K562 (cell line): ENCODE results near the gene TP73. TPM values are rescaled to one million over a fixed set of nuclear protein-coding genes. Genes with fewer than 3 reads are reported as not detected.

ENCODE experiments used
- C11orf30 ChIP-seq: fragments of 450-650 bp; IDR thresholded peaks from 2 replicates; pipeline ENCODE4 v1.6.1; 2016; ENCODE audit warnings: low read depth, mild to moderate bottlenecking
- CHD1 ChIP-seq: fragments of 200-600 bp; sonication (generic); IDR thresholded peaks from one replicate; pipeline ENCODE4 v1.6.1; 2012; ENCODE audit warnings: mild to moderate bottlenecking, moderate library complexity, low read length, inconsistent platforms
- CREB3 ChIP-seq: fragments of 450-650 bp; conservative IDR thresholded peaks from 2 replicates; pipeline ENCODE4 v1.6.1; 2016; ENCODE audit warnings: missing genetic modification characterization, low read depth, mild to moderate bottlenecking, missing compliant biosample characterization, moderate library complexity
- DPF2 ChIP-seq: fragments of 450-650 bp; IDR thresholded peaks from 2 replicates; pipeline ENCODE4 v1.6.1; 2016
- FOXK1 ChIP-seq: sonication (generic); formaldehyde crosslinking; IDR thresholded peaks from 2 replicates; pipeline ENCODE4 v1.8.0; 2022; ENCODE audit warnings: missing genetic modification reagents, mild to moderate bottlenecking, borderline replicate concordance
- HNRNPL ChIP-seq: fragments of 200-400 bp; formaldehyde crosslinking; IDR thresholded peaks from 2 replicates; pipeline ENCODE4 v1.6.1; 2017; ENCODE audit warnings: low read depth, mild to moderate bottlenecking, low read length
- NCOR1 ChIP-seq: fragments of 450-650 bp; IDR thresholded peaks from 2 replicates; pipeline ENCODE4 v1.6.1; 2016; ENCODE audit warnings: mild to moderate bottlenecking, moderate library complexity
- POLR3G ChIP-seq: IDR thresholded peaks from 2 replicates; pipeline ENCODE4 v1.6.1; 2011; ENCODE audit not compliant: insufficient read length, insufficient replicate concordance; ENCODE audit errors: extremely low read depth
- RBM14 ChIP-seq: fragments of 200-400 bp; formaldehyde crosslinking; IDR thresholded peaks from 2 replicates; pipeline ENCODE4 v1.6.1; 2018; ENCODE audit warnings: low read depth, mild to moderate bottlenecking, low read length, moderate library complexity, borderline replicate concordance; ENCODE audit not compliant: insufficient read depth
- RBM25 ChIP-seq: fragments of 200-400 bp; formaldehyde crosslinking; IDR thresholded peaks from 2 replicates; pipeline ENCODE4 v1.6.1; 2018; ENCODE audit warnings: low read length, low read depth, moderate library complexity; ENCODE audit not compliant: severe bottlenecking
- UBTF ChIP-seq, 2 experiments: IDR thresholded peaks; 2 replicates each; pipeline ENCODE4 v1.6.1; 2012; ENCODE audit warnings: improper control_type of control experiment in 2 of 2, low read depth in 2 of 2, low read length in 2 of 2, borderline replicate concordance in 1 of 2
- ZBTB1 ChIP-seq: sonication (generic); formaldehyde crosslinking; IDR thresholded peaks from 2 replicates; pipeline ENCODE4 v1.8.1; 2023; ENCODE audit warnings: missing genetic modification reagents, low read depth, mild to moderate bottlenecking, borderline replicate concordance
- ZC3H8 ChIP-seq: fragments of 450-650 bp; IDR thresholded peaks from 2 replicates; pipeline ENCODE4 v1.6.1; 2017
- ZNF212 ChIP-seq: fragments of 450-650 bp; formaldehyde crosslinking; IDR thresholded peaks from 2 replicates; pipeline ENCODE4 v1.4.0; 2020; ENCODE audit warnings: mild to moderate bottlenecking
- ZNF280B ChIP-seq: fragments of 250-450 bp; sonication (Bioruptor Pico); IDR thresholded peaks from 2 replicates; pipeline ENCODE4 v1.5.1; 2021; ENCODE audit warnings: mild to moderate bottlenecking
- ZNF518B ChIP-seq: fragments of 250-450 bp; sonication (Bioruptor Pico); IDR thresholded peaks from 2 replicates; pipeline ENCODE4 v1.5.0; 2021; ENCODE audit warnings: mild to moderate bottlenecking, moderate library complexity
- ZNF589 ChIP-seq: fragments of 200-800 bp; sonication (Bioruptor generic); IDR thresholded peaks from 2 replicates; pipeline ENCODE4 v1.6.1; 2016; ENCODE audit warnings: low read depth, missing genetic modification characterization, missing compliant biosample characterization
- ZNF696 ChIP-seq: fragments of 250-450 bp; sonication (Bioruptor Pico); conservative IDR thresholded peaks from 2 replicates; pipeline ENCODE4 v1.4.0; 2020; ENCODE audit warnings: mild to moderate bottlenecking, moderate library complexity
- polyA plus RNA-seq, 8 experiments: library from polyadenylated mRNA; depleted of rRNA in 4 of 8; stranded (reverse) in 5 of 8; unstranded in 3 of 8; fragments of >200 nt; fragmentation: Nextera tagmentation in 2 of 8; fragmentation: Illumina TruSeq in 1 of 8; extraction: Ambion mirVana in 2 of 8; extraction: Trizol in 1 of 8; gene quantifications; 2 replicates each; pipeline versions ENCODE4 v1.2.1 to v1.2.3, GENCODE V29; 2011 to 2014; ENCODE audit warnings: inconsistent platforms in 1 of 8, missing spikeins in 1 of 8
- total RNA-seq, 7 experiments: library from RNA; depleted of rRNA in 6 of 7; stranded (reverse); fragments of >200 nt in 6 of 7; fragmentation: Illumina TruSeq in 2 of 7; extraction: Trizol in 2 of 7; gene quantifications; 2 replicates each; pipeline versions ENCODE4 v1.2.1 to v1.2.3, GENCODE V29; 2011 to 2021; ENCODE audit warnings: low replicate concordance in 1 of 7
- TF ChIP-seq, protein P1 (sequence below): sonication (generic); formaldehyde crosslinking; IDR thresholded peaks from 2 replicates; pipeline ENCODE4 v1.8.0; 2022; ENCODE audit warnings: mild to moderate bottlenecking, missing genetic modification reagents

The TP73 gene
- total and polyA plus RNA-seq, 9 of the 15 experiments (the other 6 are each of a cell fraction or from before 2014, with no cell fraction given) = 0.07 to 1.6 (median 0.40) TPM; not detected in 2

- TF ChIP-seq C11orf30 (peak; percentile 55; the same call in 1 of the 2 replicates), RBM25 (no peak), ZNF518B (CRISPR knock-in tag) (no peak), RBM14 (no peak), HNRNPL (0 out of 2 replicates have a peak, but pooled peaks have one; percentile 47), NCOR1 (no peak), DPF2 (no peak), CHD1 (peak; percentile 32), UBTF (IDR thresholded peaks at IDR 0.05; ENCODE audit: borderline replicate concordance in 1 of 2, low read depth in 2 of 2, low read length in 2 of 2) (peak; percentile 74 to 93), CREB3 (tag) (no peak), FOXK1 (no peak), ZNF696 (no peak), ZNF589 (CRISPR knock-in tag) (no peak), ZBTB1 (CRISPR knock-in tag) (peak; percentile 45; the same call in 1 of the 2 replicates), ZC3H8 (no peak), POLR3G (no peak), ZNF280B (CRISPR knock-in tag) (no peak), ZNF212 (CRISPR knock-in tag) (no peak)
- TF ChIP-seq, protein P1, sequence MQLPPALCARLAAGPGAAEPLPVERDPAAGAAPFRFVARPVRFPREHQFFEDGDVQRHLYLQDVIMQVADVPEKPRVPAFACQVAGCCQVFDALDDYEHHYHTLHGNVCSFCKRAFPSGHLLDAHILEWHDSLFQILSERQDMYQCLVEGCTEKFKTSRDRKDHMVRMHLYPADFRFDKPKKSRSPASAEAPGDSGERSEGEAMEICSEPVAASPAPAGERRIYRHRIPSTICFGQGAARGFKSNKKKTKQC (CRISPR knock-in tag) = peak; percentile 24; the same call in 1 of the 2 replicates
Measured at GRCh38 chr1:3746830-3747521, 94.7 kb downstream of the TP73 start (continued).
